IMR-90 (cell line): Measurements from ENCODE around the gene TNFRSF21. TPM values are rescaled to one million over a fixed set of nuclear protein-coding genes. Genes with fewer than 3 reads are reported as not detected.

Source experiments
- ATAC-seq: fragments of 200-7000 bp; cut with Tn5 transposase; 2 replicates; pipeline ENCODE4 v1.9.1; 2020; ENCODE audit warnings: low read depth, mild to moderate bottlenecking, moderate library complexity
- BruUV-seq: library from RNA; stranded (reverse); fragments of 400-500 nt; replicated peaks from 2 replicates; lab custom pipeline; 2021; lab: Mats Ljungman, UMichigan
- CTCF ChIA-PET: fragments of 300-600 bp; formaldehyde crosslinking; extraction: SDS; loops from one replicate; lab custom pipeline; 2021; ENCODE audit warnings: antibody characterized with exemption; lab: Yijun Ruan, JAX
- POLR2A ChIA-PET: fragments of 300-600 bp; sonication (Branson Sonifier 250); formaldehyde crosslinking; loops from one replicate; lab custom pipeline; 2022; ENCODE audit warnings: antibody characterized with exemption; ENCODE audit not compliant: unreplicated experiment; lab: Charles Lee
- DNase-seq: peaks from one replicate; pipeline ENCODE4 v3.0.0; 2013
- H2AFZ ChIP-seq: replicated peaks from 2 replicates; pipeline ENCODE3; 2013; ENCODE audit warnings: low read length, mild to moderate bottlenecking; ENCODE audit not compliant: poor library complexity
- H2AK5ac ChIP-seq: 2 replicates; pipeline ENCODE4 v1.6.1; 2013; ENCODE audit warnings: low read depth, low read length, inconsistent platforms
- H2AK9ac ChIP-seq: replicated peaks from 2 replicates; pipeline ENCODE3; 2013; ENCODE audit warnings: mild to moderate bottlenecking, low read depth, low read length, moderate library complexity; ENCODE audit not compliant: poor library complexity
- H2BK120ac ChIP-seq: 2 replicates; pipeline ENCODE4 v1.6.1; 2013; ENCODE audit warnings: low read depth, low read length, inconsistent platforms
- H2BK15ac ChIP-seq: 3 replicates; pipeline ENCODE4 v1.6.1; 2013; ENCODE audit warnings: low read depth, low read length, inconsistent platforms
- H2BK20ac ChIP-seq: 2 replicates; pipeline ENCODE4 v1.6.1; 2013; ENCODE audit warnings: low read depth, mild to moderate bottlenecking, inconsistent platforms, low read length, moderate library complexity
- H2BK5ac ChIP-seq: 2 replicates; pipeline ENCODE4 v1.6.1; 2013; ENCODE audit warnings: mild to moderate bottlenecking, low read depth, low read length, inconsistent platforms; ENCODE audit not compliant: poor library complexity, severe bottlenecking
- H3K14ac ChIP-seq: replicated peaks from 2 replicates; pipeline ENCODE4 v1.6.1; 2013; ENCODE audit warnings: low read depth, low read length, inconsistent platforms
- H3K18ac ChIP-seq: 2 replicates; pipeline ENCODE4 v1.6.1; 2013; ENCODE audit warnings: low read depth, low read length, control low read depth
- H3K23ac ChIP-seq: 2 replicates; pipeline ENCODE4 v1.6.1; 2013; ENCODE audit warnings: low read depth, low read length, inconsistent platforms
- H3K27ac ChIP-seq: 2 replicates; pipeline ENCODE4 v1.5.1; 2013; ENCODE audit warnings: mild to moderate bottlenecking, control low read depth, low read length; ENCODE audit not compliant: insufficient read depth
- H3K27me3 ChIP-seq: 2 replicates; pipeline ENCODE4 v1.6.1; 2013; ENCODE audit warnings: low read length; ENCODE audit not compliant: control insufficient read depth, insufficient read depth
- H3K36me3 ChIP-seq: 2 replicates; pipeline ENCODE4 v1.6.1; 2013; ENCODE audit warnings: low read length, mixed read lengths; ENCODE audit not compliant: control insufficient read depth, insufficient read depth
- H3K4ac ChIP-seq: 2 replicates; pipeline ENCODE4 v1.6.1; 2013; ENCODE audit warnings: low read depth, low read length, inconsistent platforms
- H3K4me1 ChIP-seq: 2 replicates; pipeline ENCODE4 v1.6.1; 2013; ENCODE audit warnings: low read length, mixed read lengths; ENCODE audit not compliant: control insufficient read depth, insufficient read depth
- H3K4me2 ChIP-seq: 2 replicates; pipeline ENCODE4 v1.6.1; 2013; ENCODE audit warnings: low read depth, mild to moderate bottlenecking, control low read depth, low read length, moderate library complexity
- H3K4me3 ChIP-seq: 2 replicates; pipeline ENCODE4 v1.5.1; 2013; ENCODE audit warnings: low read depth, mild to moderate bottlenecking, control low read depth, low read length, moderate library complexity; ENCODE audit not compliant: insufficient read depth
- H3K56ac ChIP-seq: 2 replicates; pipeline ENCODE4 v1.6.1; 2013; ENCODE audit warnings: low read length, inconsistent platforms; ENCODE audit not compliant: insufficient read depth; ENCODE audit errors: extremely low read depth
- H3K79me1 ChIP-seq, 2 experiments: 2 replicates each; pipeline ENCODE4 v1.6.1; 2013; ENCODE audit warnings: low read length in 2 of 2, inconsistent platforms in 1 of 2, low read depth in 1 of 2
- H3K9ac ChIP-seq: 2 replicates; pipeline ENCODE4 v1.6.1; 2013; ENCODE audit warnings: low read depth, low read length, control low read depth
- H3K9me1 ChIP-seq: 2 replicates; pipeline ENCODE4 v1.6.1; 2013; ENCODE audit warnings: low read length, inconsistent platforms; ENCODE audit not compliant: insufficient read depth
- H3K9me3 ChIP-seq: 2 replicates; pipeline ENCODE4 v1.6.1; 2013; ENCODE audit warnings: low read length; ENCODE audit not compliant: control insufficient read depth, insufficient read depth
- H4K20me1 ChIP-seq: 2 replicates; pipeline ENCODE4 v1.6.1; 2013; ENCODE audit warnings: low read length, inconsistent platforms; ENCODE audit not compliant: insufficient read depth
- H4K5ac ChIP-seq: 2 replicates; pipeline ENCODE4 v1.6.1; 2013; ENCODE audit warnings: mild to moderate bottlenecking, low read depth, low read length, control low read depth
- H4K8ac ChIP-seq, 2 experiments: 2 replicates each; pipeline ENCODE4 v1.6.1; 2013; ENCODE audit warnings: low read depth in 2 of 2, low read length in 2 of 2, control low read depth in 1 of 2, inconsistent platforms in 1 of 2
- H4K91ac ChIP-seq: 2 replicates; pipeline ENCODE4 v1.6.1; 2013; ENCODE audit warnings: low read depth, low read length, inconsistent platforms; ENCODE audit not compliant: insufficient read depth
- CTCF ChIP-seq: conservative IDR thresholded peaks from 2 replicates; pipeline ENCODE4 v1.5.1; 2012; ENCODE audit warnings: mild to moderate bottlenecking, low read depth, low read length, improper control_type of control experiment
- ELK1 ChIP-seq: fragments of 150-350 bp; IDR thresholded peaks from 2 replicates; pipeline ENCODE4 v1.6.1; 2016; ENCODE audit warnings: low read depth, mild to moderate bottlenecking, low read length, moderate library complexity, borderline replicate concordance
- MAZ ChIP-seq: IDR thresholded peaks from 2 replicates; pipeline ENCODE4 v1.6.1; 2012; ENCODE audit warnings: low read depth, mild to moderate bottlenecking, low read length, improper control_type of control experiment, moderate library complexity, borderline replicate concordance
- NFE2L2 ChIP-seq: fragments of 150-350 bp; IDR thresholded peaks from 2 replicates; pipeline ENCODE4 v1.6.1; 2016; ENCODE audit warnings: low read depth, mild to moderate bottlenecking, low read length
- RAD21 ChIP-seq: IDR thresholded peaks from 2 replicates; pipeline ENCODE4 v1.6.1; 2012; ENCODE audit warnings: low read length, improper control_type of control experiment
- WGBS, 2 experiments: methylation state at CpG; one replicate each; pipeline versions ENCODE4 v1.1.5 to v1.1.7; 2013; ENCODE audit warnings: missing lambda C conversion rate in 2 of 2; ENCODE audit not compliant: insufficient read length in 1 of 2; ENCODE audit errors: extremely low coverage in 2 of 2; 5-methylcytosine and 5-hydroxymethylcytosine counted together
- dilution Hi-C: fragments of 300-500 bp; cut with HindIII; formaldehyde crosslinking; loops from one replicate; pipeline ENCODE4 v1.14.3; 2018; ENCODE audit warnings: low sequenced_read_pairs; ENCODE audit not compliant: unreplicated experiment
- in situ Hi-C: fragments of 300-500 bp; cut with MboI; formaldehyde crosslinking; loops from 3 replicates; pipeline ENCODE4 v1.14.3; 2019; ENCODE audit warnings: low sequenced_read_pairs, inconsistent platforms, mixed read lengths
- intact Hi-C: fragments of 100-400 bp; cut with micrococcal nuclease; formaldehyde crosslinking; loops from 2 replicates; pipeline ENCODE4 v1.10.0; 2022
- polyA plus RNA-seq, 3 experiments: library from polyadenylated mRNA; depleted of rRNA; stranded (reverse); fragments of >200 nt; gene quantifications; 2 replicates each; pipeline ENCODE4 v1.2.3, GENCODE V29; 2012; ENCODE audit warnings: low replicate concordance in 1 of 3
- total RNA-seq: library from RNA; depleted of rRNA; stranded (reverse); fragments of >200 nt; gene quantifications from 2 replicates; pipeline ENCODE4 v1.2.3, GENCODE V29; 2012

The TNFRSF21 gene
- total and polyA plus RNA-seq, 2 of the 4 experiments (the other 2 are of a cell fraction): 2.9 to 6.9 TPM

- Histone ChIP-seq H2AK5ac (no peak overlapping the region), H3K4me3 (no peak overlapping the region), H4K91ac (no peak overlapping the region), H2AFZ (no peak overlapping the region), H2BK15ac (no peak overlapping the region), H3K14ac (no peak overlapping the region), H3K4me2 (no peak overlapping the region), H2BK120ac (no peak overlapping the region), H3K27ac (no peak overlapping the region), H3K9me3 (no peaks in the 10 kb centered on the region), H3K36me3 (no peaks in the 10 kb centered on the region), H4K20me1 (no peaks in the 10 kb centered on the region), H3K18ac (no peak overlapping the region), H2BK20ac (no peak overlapping the region), H3K23ac (no peak overlapping the region), H3K9me1 (peaks cover 2% of the 10 kb centered on the region; the same call in 1 of the 2 replicates), H3K4ac (no peak overlapping the region), H3K4me1 (no peaks in the 10 kb centered on the region), H4K5ac (no peak overlapping the region), H4K8ac (no peak overlapping the region), H3K56ac (no peak overlapping the region), H3K9ac (no peak overlapping the region), H2AK9ac (no peak overlapping the region), H2BK5ac (no peak overlapping the region), H3K79me1 (no peaks in the 10 kb centered on the region), H3K27me3 (no peaks in the 10 kb centered on the region)
- no peak for DNase-seq
- dilution Hi-C loops: no loop called here
- TF ChIP-seq CTCF (no peak), NFE2L2 (no peak), ELK1 (no peak), MAZ (no peak), RAD21 (no peak)
- POLR2A ChIA-PET: no interaction called here
- intact Hi-C loops: no loop called here
- no TSS peak for BruUV-seq
- no peak for ATAC-seq
- in situ Hi-C loops: no loop called here
- WGBS, 2 experiments: 70% methylated on average over 2 of the region's 8 CpGs; no CpG with 5 or more reads in 1 of the 2 experiments
- CTCF ChIA-PET: no interaction called here
Observed at GRCh38 chr6:47342824-47343223, 33.1 kb upstream of the TNFRSF21 start.
